Osteocyte (in vitro differentiated cells): Measurements from ENCODE around the gene SCAPER. TPM values are rescaled to one million over a fixed set of nuclear protein-coding genes. Genes with fewer than 3 reads are reported as not detected.

Experiments used
- DNase-seq: peaks from one replicate; pipeline ENCODE4 v3.0.0; 2021; ENCODE audit warnings: mixed read lengths; ENCODE audit not compliant: unreplicated experiment; ENCODE audit errors: extremely low spot score
- H3K27ac Mint-ChIP-seq: one replicate; pipeline ENCODE4 v1.8.0; 2021; ENCODE audit warnings: mild to moderate bottlenecking, mixed read lengths; ENCODE audit not compliant: unreplicated experiment
- H3K27me3 Mint-ChIP-seq: one replicate; pipeline ENCODE4 v1.8.0; 2021; ENCODE audit warnings: mixed read lengths; ENCODE audit not compliant: unreplicated experiment
- H3K36me3 Mint-ChIP-seq: one replicate; pipeline ENCODE4 v1.8.0; 2021; ENCODE audit warnings: mixed read lengths; ENCODE audit not compliant: unreplicated experiment
- H3K4me1 Mint-ChIP-seq: one replicate; pipeline ENCODE4 v1.8.0; 2021; ENCODE audit warnings: mixed read lengths; ENCODE audit not compliant: unreplicated experiment
- H3K4me3 Mint-ChIP-seq: one replicate; pipeline ENCODE4 v1.8.0; 2021; ENCODE audit warnings: mild to moderate bottlenecking, moderate library complexity, mixed read lengths; ENCODE audit not compliant: unreplicated experiment
- H3K9me3 Mint-ChIP-seq: one replicate; pipeline ENCODE4 v1.8.0; 2021; ENCODE audit warnings: mixed read lengths; ENCODE audit not compliant: unreplicated experiment
- total RNA-seq: library from RNA; stranded (reverse); gene quantifications from 2 replicates; pipeline ENCODE4 v1.2.1, GENCODE V29; 2021
- TF ChIP-seq, protein P1 (sequence below): fragments of 200-600 bp; sonication (generic); IDR thresholded peaks from 2 replicates; pipeline ENCODE4 v1.5.0; 2021; ENCODE audit warnings: antibody characterized with exemption, mild to moderate bottlenecking, moderate library complexity

SCAPER gene
- total RNA-seq, 1 donor from 2014 or later, result 20.0 TPM

DNA sequence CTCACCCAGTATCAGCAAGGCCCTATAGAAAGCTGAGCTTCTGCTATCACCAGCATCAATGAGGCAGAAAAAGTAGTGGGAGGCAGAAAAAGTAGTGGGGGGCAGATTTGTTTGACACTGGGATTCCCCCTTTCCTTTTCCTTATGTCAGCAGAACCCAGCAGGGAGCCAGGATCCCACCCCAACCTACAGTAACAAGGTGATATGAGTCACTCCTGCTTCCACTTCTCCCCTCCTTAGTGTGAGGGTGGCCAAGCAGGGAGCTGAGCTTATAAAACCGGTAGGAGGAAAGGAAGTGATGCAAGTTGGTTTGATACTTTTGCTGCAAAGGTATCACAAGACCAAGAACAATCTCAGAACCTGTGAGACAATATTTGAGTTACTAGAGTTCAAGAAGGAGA is 128.7 kb downstream of the SCAPER start:
- DNase-seq, result no peak
- H3K27ac Mint-ChIP-seq, result no peak overlapping the region

DNA sequence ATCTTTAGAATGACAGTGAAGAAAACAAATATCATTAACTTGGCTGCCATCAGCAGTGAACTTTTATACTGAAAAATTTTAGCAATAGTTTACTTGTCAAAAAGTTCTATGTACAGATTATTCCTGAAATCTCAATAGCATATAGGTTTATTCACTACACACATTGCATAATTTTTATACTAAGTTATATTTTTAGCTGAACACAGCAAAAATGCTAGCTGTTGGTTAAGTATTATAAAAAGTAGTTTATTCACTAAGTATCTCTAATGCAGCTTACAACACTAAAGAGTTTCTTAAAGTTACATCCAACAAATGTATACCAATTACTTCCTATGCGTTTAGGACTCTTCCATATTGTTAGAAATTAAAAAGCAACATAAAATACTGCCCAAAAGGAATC is 131.9 kb downstream of the SCAPER start:
- peaks cover 22% of the 10 kb centered on the region for H3K36me3 Mint-ChIP-seq
- no peak overlapping the region for H3K27ac Mint-ChIP-seq
- peaks cover 12% of the 10 kb centered on the region for H3K9me3 Mint-ChIP-seq
- DNase-seq, result no peak
- no peak overlapping the region for H3K4me3 Mint-ChIP-seq
- TF ChIP-seq, protein P1, sequence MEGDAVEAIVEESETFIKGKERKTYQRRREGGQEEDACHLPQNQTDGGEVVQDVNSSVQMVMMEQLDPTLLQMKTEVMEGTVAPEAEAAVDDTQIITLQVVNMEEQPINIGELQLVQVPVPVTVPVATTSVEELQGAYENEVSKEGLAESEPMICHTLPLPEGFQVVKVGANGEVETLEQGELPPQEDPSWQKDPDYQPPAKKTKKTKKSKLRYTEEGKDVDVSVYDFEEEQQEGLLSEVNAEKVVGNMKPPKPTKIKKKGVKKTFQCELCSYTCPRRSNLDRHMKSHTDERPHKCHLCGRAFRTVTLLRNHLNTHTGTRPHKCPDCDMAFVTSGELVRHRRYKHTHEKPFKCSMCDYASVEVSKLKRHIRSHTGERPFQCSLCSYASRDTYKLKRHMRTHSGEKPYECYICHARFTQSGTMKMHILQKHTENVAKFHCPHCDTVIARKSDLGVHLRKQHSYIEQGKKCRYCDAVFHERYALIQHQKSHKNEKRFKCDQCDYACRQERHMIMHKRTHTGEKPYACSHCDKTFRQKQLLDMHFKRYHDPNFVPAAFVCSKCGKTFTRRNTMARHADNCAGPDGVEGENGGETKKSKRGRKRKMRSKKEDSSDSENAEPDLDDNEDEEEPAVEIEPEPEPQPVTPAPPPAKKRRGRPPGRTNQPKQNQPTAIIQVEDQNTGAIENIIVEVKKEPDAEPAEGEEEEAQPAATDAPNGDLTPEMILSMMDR, result no peak
- no peaks in the 10 kb centered on the region for H3K4me1 Mint-ChIP-seq
- no peaks in the 10 kb centered on the region for H3K27me3 Mint-ChIP-seq

More for the DNA sequence above, 128.7 kb downstream of the SCAPER start:
- no peak overlapping the region for H3K4me3 Mint-ChIP-seq
- no peaks in the 10 kb centered on the region for H3K4me1 Mint-ChIP-seq
- peaks cover 15% of the 10 kb centered on the region for H3K36me3 Mint-ChIP-seq
- H3K9me3 Mint-ChIP-seq, result peaks cover 22% of the 10 kb centered on the region
- TF ChIP-seq, protein P1, result no peak
- H3K27me3 Mint-ChIP-seq, result no peaks in the 10 kb centered on the region

DNA sequence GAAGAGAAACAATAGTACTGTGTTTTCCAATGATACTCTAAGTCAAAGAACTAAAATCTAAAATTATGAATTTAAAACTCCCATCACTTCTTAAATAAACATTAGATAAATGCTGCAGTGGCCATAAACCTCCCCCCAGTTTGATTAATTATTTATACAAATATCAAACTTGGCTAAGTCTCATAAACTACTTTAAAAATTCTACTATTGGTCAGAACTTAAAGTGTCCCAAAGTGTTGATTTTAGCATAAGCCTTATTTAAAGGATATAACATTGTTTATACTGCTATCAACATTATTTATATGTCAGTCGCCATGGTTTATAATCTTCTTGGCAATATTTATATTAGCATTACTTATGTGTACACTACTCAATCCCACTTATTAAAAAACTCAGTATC is 132.4 kb downstream of the SCAPER start:
- no peaks in the 10 kb centered on the region for H3K4me1 Mint-ChIP-seq
- TF ChIP-seq, protein P1, result no peak
- peaks cover 23% of the 10 kb centered on the region for H3K36me3 Mint-ChIP-seq
- no peak overlapping the region for H3K27ac Mint-ChIP-seq
- peaks cover 12% of the 10 kb centered on the region for H3K9me3 Mint-ChIP-seq
- no peak for DNase-seq
- H3K4me3 Mint-ChIP-seq, result no peak overlapping the region
- H3K27me3 Mint-ChIP-seq, result no peaks in the 10 kb centered on the region

DNA sequence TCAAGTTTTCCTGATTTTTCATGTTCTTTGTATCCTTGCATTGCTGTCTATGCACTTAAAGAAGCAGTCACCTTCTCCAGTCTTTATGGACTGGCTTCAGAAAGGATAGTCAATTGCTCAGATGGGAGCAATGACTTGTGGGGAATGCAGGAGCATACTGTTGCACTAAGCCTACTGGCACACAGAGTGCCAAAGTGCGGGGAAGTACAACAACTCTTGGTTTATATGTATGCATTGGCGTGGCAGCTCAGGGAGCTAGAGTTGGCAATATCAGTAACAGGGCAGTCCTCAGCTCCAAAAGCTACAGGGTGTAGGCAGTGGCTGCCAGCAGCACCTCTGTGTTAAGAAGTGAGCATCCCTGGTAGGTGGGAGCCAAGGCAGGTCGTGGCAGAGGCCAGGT is 141.1 kb downstream of the SCAPER start:
- Mint-ChIP-seq H3K4me3 (no peak overlapping the region), H3K27me3 (no peaks in the 10 kb centered on the region), H3K27ac (no peak overlapping the region), H3K4me1 (no peaks in the 10 kb centered on the region), H3K9me3 (peaks cover 27% of the 10 kb centered on the region), H3K36me3 (peaks cover 58% of the 10 kb centered on the region)
- DNase-seq, result no peak
- TF ChIP-seq, protein P1, result no peak

DNA sequence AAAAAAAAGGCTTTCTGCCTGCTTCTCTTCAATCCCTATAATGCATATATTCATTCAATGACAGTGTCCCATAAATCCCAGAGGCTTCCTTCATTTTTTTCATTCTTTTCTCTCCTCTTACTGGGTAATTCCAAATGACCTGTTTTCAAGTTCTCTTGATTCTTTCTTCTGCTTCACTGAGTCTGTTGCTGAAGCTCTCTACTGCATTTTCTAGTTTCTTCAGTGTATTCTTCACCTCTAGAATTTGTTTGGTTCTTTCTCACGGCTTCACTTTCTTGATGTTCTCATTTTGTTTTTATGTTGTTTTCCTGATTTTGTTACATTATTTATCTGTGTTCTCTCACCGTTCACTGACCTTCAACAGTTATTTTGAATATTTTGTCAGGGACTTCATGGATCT is 141.6 kb downstream of the SCAPER start:
- no peak overlapping the region for H3K27ac Mint-ChIP-seq
- no peaks in the 10 kb centered on the region for H3K27me3 Mint-ChIP-seq
- no peaks in the 10 kb centered on the region for H3K4me1 Mint-ChIP-seq
- H3K36me3 Mint-ChIP-seq, result peaks cover 59% of the 10 kb centered on the region
- no peak overlapping the region for H3K4me3 Mint-ChIP-seq
- no peak for DNase-seq
- H3K9me3 Mint-ChIP-seq, result peaks cover 27% of the 10 kb centered on the region
- TF ChIP-seq, protein P1, result no peak
